Endothelial cell of umbilical vein (primary cell): ENCODE data around the gene SLC25A22. TPM values are rescaled to one million over a fixed set of nuclear protein-coding genes. Genes with fewer than 3 reads are reported as not detected.

Source experiments
- BruUV-seq: library from RNA; stranded (reverse); fragments of 400-500 nt; replicated peaks from 2 replicates; lab custom pipeline; 2021; lab: Mats Ljungman, UMichigan
- CTCF ChIA-PET: fragments of 300-600, 350-600 bp; sonication (Branson Sonifier 250); formaldehyde crosslinking; loops from one replicate; lab custom pipeline; 2021; ENCODE audit warnings: antibody characterized with exemption, inconsistent platforms; lab: Charles Lee
- POLR2A ChIA-PET: fragments of 300-600, 350-600 bp; sonication (Branson Sonifier 250); formaldehyde crosslinking; loops from one replicate; lab custom pipeline; 2021; ENCODE audit warnings: antibody characterized with exemption, inconsistent platforms; lab: Charles Lee
- DNase-seq: peaks from one replicate; pipeline ENCODE4 v3.0.0-alpha.2; 2011; ENCODE audit warnings: low read depth, low spot score
- FAIRE-seq: peaks from 2 replicates; lab custom pipeline; 2011; peaks lifted over from hg19 to GRCh38; lab: Jason Lieb, UNC
- H2AFZ ChIP-seq: 2 replicates; pipeline ENCODE4 v1.6.0; 2012; ENCODE audit warnings: low read depth, low read length, control low read depth, inconsistent platforms
- H3K27ac ChIP-seq: 2 replicates; pipeline ENCODE4 v1.5.1; 2011; ENCODE audit warnings: low read depth, mild to moderate bottlenecking, control low read depth, low read length, moderate library complexity; ENCODE audit not compliant: insufficient read depth
- H3K27me3 ChIP-seq, 2 experiments: 2 replicates each; pipeline versions ENCODE4 v1.6.0 to v1.6.1; 2011; ENCODE audit warnings: low read length in 2 of 2, mixed read lengths in 1 of 2; ENCODE audit not compliant: control insufficient read depth in 2 of 2, insufficient read depth in 2 of 2
- H3K36me3 ChIP-seq, 2 experiments: 2 replicates in 1 of 2; 3 replicates in 1 of 2; pipeline ENCODE4 v1.5.1; 2011; ENCODE audit warnings: low read length in 2 of 2, mild to moderate bottlenecking in 1 of 2, moderate library complexity in 1 of 2; ENCODE audit not compliant: control insufficient read depth in 2 of 2, insufficient read depth in 2 of 2; ENCODE audit errors: extremely low read depth in 1 of 2
- H3K4me1 ChIP-seq: 3 replicates; pipeline ENCODE4 v1.5.1; 2011; ENCODE audit warnings: mild to moderate bottlenecking, low read length; ENCODE audit not compliant: control insufficient read depth, insufficient read depth; ENCODE audit errors: extremely low read depth
- H3K4me2 ChIP-seq: 2 replicates; pipeline ENCODE4 v1.6.1; 2011; ENCODE audit warnings: low read length, control low read depth, mixed read lengths; ENCODE audit not compliant: insufficient read depth
- H3K4me3 ChIP-seq, 3 experiments: fragments of 200-600 bp in 1 of 3; sonication (generic), shearing (Covaris generic) in 1 of 3; replicated peaks in 1 of 3; 2 replicates each; pipeline ENCODE4 v1.5.1; 2011 to 2016; ENCODE audit warnings: control low read depth in 3 of 3, low read length in 3 of 3, mild to moderate bottlenecking in 2 of 3, inconsistent platforms in 1 of 3, low read depth in 1 of 3, moderate library complexity in 1 of 3; ENCODE audit not compliant: insufficient read depth in 1 of 3
- H3K79me2 ChIP-seq: 2 replicates; pipeline ENCODE4 v1.6.0; 2012; ENCODE audit warnings: low read length, inconsistent platforms; ENCODE audit not compliant: control insufficient read depth, insufficient read depth
- H3K9ac ChIP-seq: replicated peaks from 2 replicates; pipeline ENCODE3; 2011; ENCODE audit warnings: low read length, control low read depth; ENCODE audit not compliant: insufficient read depth; ENCODE audit errors: extremely low read depth
- H3K9me1 ChIP-seq: replicated peaks from 3 replicates; pipeline ENCODE4 v1.6.0; 2011; ENCODE audit warnings: mild to moderate bottlenecking, low read length; ENCODE audit not compliant: control insufficient read depth, insufficient read depth; ENCODE audit errors: extremely low read depth
- H3K9me3 ChIP-seq: replicated peaks from 2 replicates; pipeline ENCODE4 v1.5.1; 2012; ENCODE audit warnings: low read length, inconsistent platforms; ENCODE audit not compliant: control insufficient read depth, insufficient read depth
- H4K20me1 ChIP-seq: replicated peaks from 2 replicates; pipeline ENCODE3; 2011; ENCODE audit warnings: mild to moderate bottlenecking, low read length; ENCODE audit not compliant: control insufficient read depth, insufficient read depth; ENCODE audit errors: extremely low read depth
- CTCF ChIP-seq, 2 donors: IDR thresholded peaks; 1 replicate in 1 of 2; 2 replicates in 1 of 2; pipeline ENCODE4 v1.5.1; 2011; ENCODE audit warnings: low read length in 2 of 2, mild to moderate bottlenecking in 2 of 2, moderate library complexity in 2 of 2, control low read depth in 1 of 2, inconsistent platforms in 1 of 2, low read depth in 1 of 2; ENCODE audit not compliant: insufficient read depth in 1 of 2; ENCODE audit errors: extremely low read depth in 1 of 2
- EZH2 ChIP-seq: IDR thresholded peaks from 2 replicates; pipeline ENCODE4 v1.6.1; 2012; ENCODE audit warnings: borderline replicate concordance, low read depth, mild to moderate bottlenecking, moderate library complexity, low read length, inconsistent platforms; ENCODE audit not compliant: severe bottlenecking
- FOS ChIP-seq: IDR thresholded peaks from 2 replicates; pipeline ENCODE4 v1.6.1; 2011; ENCODE audit warnings: mild to moderate bottlenecking, low read length, moderate library complexity, borderline replicate concordance; ENCODE audit not compliant: insufficient read depth
- GATA2 ChIP-seq: IDR thresholded peaks from 2 replicates; pipeline ENCODE4 v1.7.0; 2011; ENCODE audit warnings: low read depth, mild to moderate bottlenecking, moderate library complexity, mixed read lengths, low read length; ENCODE audit not compliant: insufficient read length, insufficient read depth
- JUN ChIP-seq: IDR thresholded peaks from 2 replicates; pipeline ENCODE4 v1.6.1; 2011; ENCODE audit warnings: borderline replicate concordance, low read depth; ENCODE audit not compliant: insufficient read length, insufficient read depth
- MAX ChIP-seq: IDR thresholded peaks from 2 replicates; pipeline ENCODE4 v1.6.1; 2011; ENCODE audit not compliant: insufficient read depth, insufficient read length
- MYC ChIP-seq: IDR thresholded peaks from one replicate; pipeline ENCODE4 v1.6.1; 2011; ENCODE audit warnings: mild to moderate bottlenecking, low read depth, low read length
- POLR2A ChIP-seq: IDR thresholded peaks from 2 replicates; pipeline ENCODE4 v1.6.1; 2012; ENCODE audit warnings: low read depth, mild to moderate bottlenecking, control low read depth, low read length
- POLR2AphosphoS5 ChIP-seq: IDR thresholded peaks from 2 replicates; pipeline ENCODE4 v1.6.1; 2012; ENCODE audit warnings: low read depth, mild to moderate bottlenecking, control low read depth, low read length, moderate library complexity; ENCODE audit not compliant: insufficient read depth
- dilution Hi-C: fragments of 300-500 bp; cut with MboI; formaldehyde crosslinking; loops from one replicate; pipeline ENCODE4 v1.15.0; 2019; ENCODE audit warnings: low sequenced_read_pairs; ENCODE audit not compliant: extremely low pct_ligation_motif_present
- intact Hi-C: fragments of 100-400 bp; cut with micrococcal nuclease; formaldehyde crosslinking; loops from one replicate; pipeline ENCODE4 v1.10.0; 2022
- polyA plus RNA-seq, 4 experiments: library from polyadenylated mRNA; depleted of rRNA in 3 of 4; stranded (reverse) in 3 of 4; unstranded in 1 of 4; fragments of >200 nt; gene quantifications; 2 replicates each; pipeline versions ENCODE4 v1.2.1 to v1.2.3, GENCODE V29; 2011 to 2012; ENCODE audit warnings: missing spikeins in 1 of 4
- total RNA-seq: library from RNA; stranded (reverse); gene quantifications from 2 replicates; pipeline ENCODE4 v1.2.3, GENCODE V29; 2021

Gene SLC25A22
- total and polyA plus RNA-seq, 2 donors (not counting 3 experiments of a cell fraction or from before 2014, with no cell fraction given): 24.5 to 24.9 TPM

DNA sequence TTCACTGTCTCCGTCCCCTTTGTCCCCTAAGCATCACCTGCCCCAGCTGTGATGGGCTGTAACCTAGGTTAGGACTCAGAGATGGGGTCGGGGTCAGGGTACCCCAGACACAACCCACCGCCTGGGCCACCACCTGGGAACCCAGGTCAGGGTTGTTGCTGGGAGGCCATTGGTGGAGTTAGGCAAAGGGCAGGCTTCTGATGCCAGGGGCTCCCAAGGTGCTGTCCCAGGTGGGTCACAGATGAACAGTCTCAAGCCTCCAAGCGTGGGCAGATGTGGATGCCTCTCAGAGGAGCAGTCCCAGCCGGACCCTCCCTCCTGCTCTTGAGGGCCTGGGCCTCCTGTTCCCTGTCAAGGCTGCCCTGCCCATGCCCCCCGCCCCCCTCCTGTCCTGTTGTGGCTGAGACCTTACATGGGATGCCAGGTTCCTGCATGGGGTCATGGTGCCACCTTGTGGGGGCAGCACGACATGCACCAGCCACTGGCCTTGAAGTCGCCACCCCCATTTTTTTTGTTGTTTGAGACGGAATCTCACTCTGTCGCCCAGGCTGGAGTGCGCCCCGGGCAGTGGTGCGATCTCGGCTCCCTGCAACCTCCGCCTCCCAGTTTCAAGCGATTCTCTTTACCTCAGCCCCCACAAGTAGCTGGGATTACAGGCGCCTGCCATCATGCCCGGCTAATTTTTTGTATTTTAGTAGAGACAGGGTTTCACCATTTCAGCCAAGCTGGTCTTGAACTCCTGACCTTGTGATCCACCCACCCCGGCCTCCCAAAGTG, 32.9 kb downstream of the SLC25A22 start:
- ChIA-PET POLR2A (no interaction called here), CTCF (interaction anchor here (1.3 to 1.7 kb wide), 3 partner anchors 8 to 12 kb away, joined by 3 to 5 read pairs (median 4); no protein-coding TSS in a partner anchor)
- intact Hi-C loops (no loop called here), dilution Hi-C loops (no loop called here)
- TF ChIP-seq POLR2A (no peak), JUN (no peak), MYC (no peak), GATA2 (no peak), EZH2 (no peak), CTCF (IDR thresholded peaks at IDR 0.05; ENCODE audit: extremely low read depth in 1 of 2, insufficient read depth in 1 of 2, low read depth in 1 of 2, low read length in 2 of 2) (peak; percentile 46 to 68), FOS (no peak), POLR2AphosphoS5 (peak; percentile 37), MAX (no peak)
- Histone ChIP-seq H4K20me1 (no peaks in the 10 kb centered on the region), H2AFZ (no peak overlapping the region), H3K9ac (no peak overlapping the region), H3K4me3 (no peak overlapping the region), H3K4me2 (no peak overlapping the region), H3K4me1 (no peaks in the 10 kb centered on the region), H3K36me3 (peaks cover 15 to 30% of the 10 kb centered on the region in 2 experiments), H3K27ac (no peak overlapping the region), H3K9me3 (no peaks in the 10 kb centered on the region), H3K9me1 (no peaks in the 10 kb centered on the region), H3K27me3 (no peaks in the 10 kb centered on the region), H3K79me2 (no peaks in the 10 kb centered on the region)
- BruUV-seq: no TSS peak
- DNase-seq: peak; percentile 53
- FAIRE-seq: peak; percentile 60
